Left ventricle myocardium inferior (tissue), 1 donor: ENCODE measurements around the gene SLC12A9. TPM values are rescaled to one million over a fixed set of nuclear protein-coding genes. Genes with fewer than 3 reads are reported as not detected.
"Not testable (repeated sequence)": the region's sequence is repeated elsewhere in the genome, so short reads cannot be mapped to it uniquely, and the experiment has no call there.

Experiments
- DNase-seq: peaks from one replicate; pipeline ENCODE4 v3.0.0-alpha.2; 2020
- H3K27ac ChIP-seq: fragments of 200-600 bp; replicated peaks from 2 replicates; pipeline ENCODE4 v1.8.0; 2021
- H3K27me3 ChIP-seq: fragments of 200-600 bp; 2 replicates; pipeline ENCODE4 v1.8.0; 2021; ENCODE audit warnings: low read depth
- H3K36me3 ChIP-seq: fragments of 200-600 bp; 2 replicates; pipeline ENCODE4 v1.8.0; 2021
- H3K4me1 ChIP-seq: fragments of 200-600 bp; 2 replicates; pipeline ENCODE4 v1.8.0; 2021
- H3K4me3 ChIP-seq: fragments of 200-600 bp; 2 replicates; pipeline ENCODE4 v1.8.0; 2021; ENCODE audit warnings: mild to moderate bottlenecking, moderate library complexity
- H3K9me3 ChIP-seq: fragments of 200-600 bp; replicated peaks from 2 replicates; pipeline ENCODE4 v1.8.0; 2021
- intact Hi-C: fragments of 100-400 bp; cut with micrococcal nuclease; formaldehyde crosslinking; loops from one replicate; pipeline ENCODE4 v1.11.0; 2022
- total RNA-seq: library from RNA; stranded (reverse); fragmentation: NEBNext Ultra II Directional; extraction: Animal tissue kit (Norgen Biotek cat#: 25700); gene quantifications from one replicate; pipeline ENCODE4 v1.2.1, GENCODE V29; 2021
- TF ChIP-seq, protein P1 (sequence below): fragments of 200-600 bp; IDR thresholded peaks from 2 replicates; pipeline ENCODE4 v1.8.0; 2021; ENCODE audit warnings: antibody characterized with exemption, mild to moderate bottlenecking, borderline replicate concordance
- donor health status: DM: no; HTN: yes; CAD: no; lungs with severe emphysema.

Gene SLC12A9
- total RNA-seq, 1 donor from 2014 or later, result 10.9 TPM

DNA sequence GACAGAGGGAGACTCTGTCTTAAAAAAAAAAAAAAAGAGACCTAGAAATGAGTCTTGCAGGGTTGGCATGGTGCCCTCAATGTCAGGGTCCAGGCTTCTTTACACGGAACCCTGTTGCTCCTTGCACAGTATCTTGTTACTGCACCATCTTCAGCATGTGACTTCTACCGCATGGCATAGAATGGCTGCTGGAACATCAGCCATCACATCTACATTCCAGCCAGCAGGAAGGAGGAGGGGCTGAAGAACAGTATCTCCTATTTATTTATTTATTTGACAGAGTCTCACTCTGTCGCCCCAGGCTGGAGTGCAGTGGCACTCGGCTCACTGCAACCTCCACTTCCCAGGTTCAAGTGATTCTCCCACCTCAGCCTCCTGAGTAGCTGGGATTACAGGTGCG lies 46.9 kb downstream of the SLC12A9 start:
- no peak for DNase-seq
- TF ChIP-seq, protein P1, sequence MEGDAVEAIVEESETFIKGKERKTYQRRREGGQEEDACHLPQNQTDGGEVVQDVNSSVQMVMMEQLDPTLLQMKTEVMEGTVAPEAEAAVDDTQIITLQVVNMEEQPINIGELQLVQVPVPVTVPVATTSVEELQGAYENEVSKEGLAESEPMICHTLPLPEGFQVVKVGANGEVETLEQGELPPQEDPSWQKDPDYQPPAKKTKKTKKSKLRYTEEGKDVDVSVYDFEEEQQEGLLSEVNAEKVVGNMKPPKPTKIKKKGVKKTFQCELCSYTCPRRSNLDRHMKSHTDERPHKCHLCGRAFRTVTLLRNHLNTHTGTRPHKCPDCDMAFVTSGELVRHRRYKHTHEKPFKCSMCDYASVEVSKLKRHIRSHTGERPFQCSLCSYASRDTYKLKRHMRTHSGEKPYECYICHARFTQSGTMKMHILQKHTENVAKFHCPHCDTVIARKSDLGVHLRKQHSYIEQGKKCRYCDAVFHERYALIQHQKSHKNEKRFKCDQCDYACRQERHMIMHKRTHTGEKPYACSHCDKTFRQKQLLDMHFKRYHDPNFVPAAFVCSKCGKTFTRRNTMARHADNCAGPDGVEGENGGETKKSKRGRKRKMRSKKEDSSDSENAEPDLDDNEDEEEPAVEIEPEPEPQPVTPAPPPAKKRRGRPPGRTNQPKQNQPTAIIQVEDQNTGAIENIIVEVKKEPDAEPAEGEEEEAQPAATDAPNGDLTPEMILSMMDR, result no peak
- no peaks in the 10 kb centered on the region for H3K9me3 ChIP-seq
- H3K27me3 ChIP-seq, result peaks cover 99% of the 10 kb centered on the region
- intact Hi-C loops, result loop anchor here (5.0 kb wide), 1 partner anchor 158 kb away; no protein-coding TSS in a partner anchor
- no peak overlapping the region for H3K4me3 ChIP-seq
- H3K27ac ChIP-seq, result no peak overlapping the region
- H3K4me1 ChIP-seq, result peaks cover 28% of the 10 kb centered on the region
- no peaks in the 10 kb centered on the region for H3K36me3 ChIP-seq

DNA sequence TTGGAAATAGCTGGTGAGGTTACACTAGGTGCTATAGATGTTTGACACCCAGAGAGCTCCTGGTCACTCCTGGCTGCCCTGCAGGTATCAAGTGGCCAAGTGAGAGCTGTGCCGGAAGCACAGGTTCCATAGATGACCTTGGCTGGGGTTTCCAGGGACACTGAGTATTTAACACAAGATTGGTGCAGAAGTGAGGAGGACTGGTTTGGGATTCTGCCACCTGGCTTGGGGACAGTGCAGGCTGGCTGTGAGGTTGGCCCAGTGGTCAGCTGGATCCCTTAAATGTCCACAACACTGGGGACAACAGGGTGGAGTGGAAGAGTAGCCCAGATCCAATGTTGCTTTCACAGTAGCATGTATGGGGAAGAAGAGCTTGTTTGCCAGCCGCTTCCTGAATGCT lies 48.5 kb downstream of the SLC12A9 start:
- Histone ChIP-seq H3K9me3 (no peaks in the 10 kb centered on the region), H3K27me3 (peaks cover 93% of the 10 kb centered on the region), H3K27ac (no peak overlapping the region), H3K36me3 (no peaks in the 10 kb centered on the region), H3K4me1 (peaks cover 12% of the 10 kb centered on the region), H3K4me3 (no peak overlapping the region)
- TF ChIP-seq, protein P1, result no peak
- no peak for DNase-seq
- intact Hi-C loops, result no loop called here

DNA sequence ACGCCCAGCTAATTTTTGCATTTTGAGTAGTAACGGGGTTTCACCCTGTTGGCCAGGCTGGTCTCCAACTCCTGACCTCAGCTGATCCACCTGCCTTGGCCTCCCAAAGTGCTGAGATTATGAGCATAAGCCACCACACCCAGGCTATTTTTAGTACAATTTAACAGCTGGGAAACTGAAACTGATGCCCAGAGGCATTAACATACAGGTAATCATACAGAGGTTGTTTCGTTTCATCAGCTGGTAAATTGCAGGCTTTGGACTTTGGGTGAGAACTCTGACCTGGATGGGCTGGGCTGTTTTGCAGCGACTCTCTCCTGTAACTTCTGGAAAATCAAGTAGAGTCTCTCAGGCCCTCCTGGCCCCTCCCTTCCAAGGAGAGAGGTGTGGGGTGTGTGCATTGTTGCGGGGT lies 49.4 kb downstream of the SLC12A9 start:
- peaks cover 8% of the 10 kb centered on the region for H3K9me3 ChIP-seq
- no peaks in the 10 kb centered on the region for H3K36me3 ChIP-seq
- H3K27ac ChIP-seq, result no peak overlapping the region
- H3K27me3 ChIP-seq, result peaks cover 92% of the 10 kb centered on the region
- TF ChIP-seq, protein P1, result no peak
- no peak for DNase-seq
- peaks cover 5% of the 10 kb centered on the region for H3K4me1 ChIP-seq
- H3K4me3 ChIP-seq, result no peak overlapping the region
- intact Hi-C loops, result no loop called here

DNA sequence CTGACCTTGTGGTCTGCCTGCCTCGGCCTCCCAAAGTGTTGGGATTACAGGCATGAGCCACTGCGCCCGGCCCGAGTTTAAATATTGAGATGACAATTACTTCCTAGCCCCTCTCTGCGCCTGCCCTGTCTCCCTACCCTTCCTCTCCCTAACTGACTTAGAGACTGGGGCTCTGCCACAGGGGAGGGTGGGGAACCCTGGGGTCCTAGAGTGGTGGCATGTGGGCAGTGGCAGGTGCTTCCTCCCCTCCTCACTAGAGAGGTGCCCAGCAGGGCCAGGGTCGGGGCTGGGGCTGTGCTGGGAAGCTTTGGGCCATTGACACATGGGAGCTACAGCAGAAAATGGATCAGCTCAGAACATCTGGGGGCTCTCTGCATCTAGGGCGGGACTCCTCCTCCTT lies 50.1 kb downstream of the SLC12A9 start:
- no peak for DNase-seq
- Histone ChIP-seq H3K27me3 (peaks cover 92% of the 10 kb centered on the region), H3K4me3 (no peak overlapping the region), H3K27ac (no peak overlapping the region), H3K36me3 (no peaks in the 10 kb centered on the region), H3K4me1 (no peaks in the 10 kb centered on the region), H3K9me3 (peaks cover 8% of the 10 kb centered on the region)
- intact Hi-C loops, result no loop called here
- TF ChIP-seq, protein P1, result no peak

DNA sequence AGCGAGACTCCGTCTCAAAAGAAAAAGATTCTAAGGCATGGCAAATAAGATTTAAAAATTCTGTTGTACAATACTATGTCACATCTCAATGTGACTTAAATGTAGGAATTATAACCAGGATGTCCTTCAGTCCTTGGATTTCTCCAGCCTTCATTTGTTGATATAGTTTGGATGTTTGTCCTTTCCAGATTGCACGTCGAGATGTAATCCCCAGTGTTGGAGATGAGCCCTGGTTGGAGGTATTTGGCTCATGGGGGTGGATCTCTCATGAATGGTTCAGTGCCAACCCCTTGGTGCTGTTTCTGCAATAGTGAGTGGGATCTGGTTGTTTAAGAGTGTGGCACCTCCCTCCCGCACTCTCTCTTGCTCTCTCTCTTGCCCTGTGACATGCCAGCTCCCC lies 56.0 kb downstream of the SLC12A9 start:
- H3K36me3 ChIP-seq, result no peaks in the 10 kb centered on the region
- H3K4me3 ChIP-seq, result no peak overlapping the region
- H3K27ac ChIP-seq, result no peak overlapping the region
- H3K9me3 ChIP-seq, result peaks cover 15% of the 10 kb centered on the region
- intact Hi-C loops, result no loop called here
- H3K27me3 ChIP-seq, result peaks cover 61% of the 10 kb centered on the region
- H3K4me1 ChIP-seq, result no peaks in the 10 kb centered on the region
- no peak for DNase-seq
- TF ChIP-seq, protein P1, result no peak

DNA sequence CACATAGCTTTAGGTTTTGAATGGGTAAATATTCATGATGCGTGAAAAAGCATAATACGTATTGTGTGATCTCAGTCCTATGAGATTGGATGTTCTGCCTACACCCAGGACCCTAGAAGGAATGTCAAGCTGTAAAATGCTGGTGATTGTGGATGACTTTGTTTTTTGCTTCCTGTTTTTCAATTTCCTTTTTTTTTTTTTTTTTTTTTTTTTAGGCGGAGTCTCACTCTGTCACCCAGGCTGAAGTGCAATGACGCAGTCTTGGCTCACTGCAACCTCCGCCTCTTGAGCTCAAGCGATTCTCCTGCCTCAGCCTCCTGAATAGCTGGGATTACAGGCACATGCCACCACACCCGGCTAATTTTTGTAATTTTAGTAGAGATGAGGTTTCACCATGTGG lies 57.9 kb downstream of the SLC12A9 start:
- DNase-seq, H3K4me3 ChIP-seq, intact Hi-C loops, H3K4me1 ChIP-seq, H3K27ac ChIP-seq, H3K36me3 ChIP-seq: not testable (repeated sequence)
- H3K27me3 ChIP-seq, result peaks cover 49% of the 10 kb centered on the region
- H3K9me3 ChIP-seq, result peaks cover 15% of the 10 kb centered on the region
